Measurements from ENCODE around the gene CFAP74. TPM values are rescaled to one million over a fixed set of nuclear protein-coding genes. Genes with fewer than 3 reads are reported as not detected.

The CFAP74 gene
- total and polyA plus RNA-seq, 2 of the 4 experiments (the other 2 are of a cell fraction), result not detected

DNA sequence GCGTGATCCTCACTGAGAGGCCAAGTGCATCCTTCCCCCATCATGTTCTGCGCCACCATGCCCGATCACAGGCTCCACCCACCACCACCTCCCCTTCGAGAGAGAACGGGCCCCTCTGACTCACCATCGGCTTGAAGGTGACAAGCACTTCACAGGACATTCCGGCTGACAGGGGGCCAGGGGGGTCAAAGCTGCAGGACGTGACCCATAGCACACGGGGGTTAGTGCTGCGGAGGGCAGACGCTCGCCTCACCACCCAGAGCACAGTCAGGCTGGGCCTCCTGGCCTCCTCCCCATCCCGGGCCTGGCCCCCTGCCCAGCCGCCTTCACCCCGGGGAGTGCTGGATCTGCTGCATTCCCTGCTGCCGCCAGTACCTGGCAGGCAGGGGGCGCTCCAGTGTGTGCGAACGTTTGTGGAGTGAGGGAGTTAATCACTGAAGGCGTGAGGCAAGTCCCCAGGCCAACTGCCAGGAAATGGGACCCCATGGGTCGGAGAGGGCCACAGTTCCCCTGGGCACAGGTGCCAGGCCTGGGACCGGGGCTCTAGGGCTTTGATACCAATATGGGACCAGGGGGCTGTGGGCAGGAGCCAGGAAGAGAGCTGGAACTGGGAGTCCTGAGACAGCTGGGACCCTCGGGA lies 43.6 kb downstream of the CFAP74 start (continued):
- TF ChIP-seq, protein P1, sequence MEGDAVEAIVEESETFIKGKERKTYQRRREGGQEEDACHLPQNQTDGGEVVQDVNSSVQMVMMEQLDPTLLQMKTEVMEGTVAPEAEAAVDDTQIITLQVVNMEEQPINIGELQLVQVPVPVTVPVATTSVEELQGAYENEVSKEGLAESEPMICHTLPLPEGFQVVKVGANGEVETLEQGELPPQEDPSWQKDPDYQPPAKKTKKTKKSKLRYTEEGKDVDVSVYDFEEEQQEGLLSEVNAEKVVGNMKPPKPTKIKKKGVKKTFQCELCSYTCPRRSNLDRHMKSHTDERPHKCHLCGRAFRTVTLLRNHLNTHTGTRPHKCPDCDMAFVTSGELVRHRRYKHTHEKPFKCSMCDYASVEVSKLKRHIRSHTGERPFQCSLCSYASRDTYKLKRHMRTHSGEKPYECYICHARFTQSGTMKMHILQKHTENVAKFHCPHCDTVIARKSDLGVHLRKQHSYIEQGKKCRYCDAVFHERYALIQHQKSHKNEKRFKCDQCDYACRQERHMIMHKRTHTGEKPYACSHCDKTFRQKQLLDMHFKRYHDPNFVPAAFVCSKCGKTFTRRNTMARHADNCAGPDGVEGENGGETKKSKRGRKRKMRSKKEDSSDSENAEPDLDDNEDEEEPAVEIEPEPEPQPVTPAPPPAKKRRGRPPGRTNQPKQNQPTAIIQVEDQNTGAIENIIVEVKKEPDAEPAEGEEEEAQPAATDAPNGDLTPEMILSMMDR (conservative IDR thresholded peaks at IDR 0.05; ENCODE audit: low read depth, low read length), result peak; percentile 66
- peak; percentile 36; the same call in 1 of the 2 replicates for TF ChIP-seq MAZ (IDR thresholded peaks at IDR 0.05; ENCODE audit: borderline replicate concordance, low read depth, low read length)
- no peak for TF ChIP-seq NFE2L2 (IDR thresholded peaks at IDR 0.05; ENCODE audit: low read depth, low read length)

DNA sequence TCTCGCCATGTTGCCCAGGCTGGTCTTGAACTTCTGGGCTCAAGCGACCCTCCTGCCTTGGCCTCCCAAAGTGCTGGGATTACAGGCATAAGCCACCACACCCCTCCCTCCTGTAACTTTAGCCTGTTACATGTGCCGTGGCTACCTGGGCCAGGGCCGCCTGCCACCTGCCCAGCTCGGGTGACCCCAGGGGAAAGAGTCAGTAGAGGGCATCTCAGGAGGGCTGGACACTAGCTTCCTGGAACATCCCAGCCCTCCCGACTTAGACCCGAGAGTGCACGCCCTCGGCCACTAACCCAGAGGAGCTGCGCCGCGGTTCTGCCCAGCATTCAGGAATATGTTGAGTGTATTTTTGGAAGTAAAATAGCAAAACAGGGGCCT lies 44.1 kb downstream of the CFAP74 start:
- Histone ChIP-seq H4K5ac (ENCODE audit: low read depth, low read length) (no peak overlapping the region), H3K23ac (ENCODE audit: low read depth, low read length) (no peak overlapping the region), H3K18ac (ENCODE audit: low read depth, low read length) (no peak overlapping the region), H2BK20ac (ENCODE audit: low read depth, low read length) (no peak overlapping the region), H4K8ac (ENCODE audit: low read depth in 2 of 2, low read length in 2 of 2) (no peak overlapping the region), H2BK15ac (ENCODE audit: low read depth, low read length) (no peak overlapping the region), H3K36me3 (ENCODE audit: control insufficient read depth, insufficient read depth, low read length) (no peaks in the 10 kb centered on the region), H4K91ac (ENCODE audit: insufficient read depth, low read depth, low read length) (no peak overlapping the region), H3K4me1 (ENCODE audit: control insufficient read depth, insufficient read depth, low read length) (peaks cover 2% of the 10 kb centered on the region; the same call in 1 of the 2 replicates), H3K9me1 (ENCODE audit: insufficient read depth, low read length) (no peaks in the 10 kb centered on the region), H2AK5ac (ENCODE audit: low read depth, low read length) (no peak overlapping the region), H3K4me3 (ENCODE audit: insufficient read depth, low read depth, low read length) (no peak overlapping the region), H3K27ac (ENCODE audit: insufficient read depth, low read length) (no peak overlapping the region), H3K79me1 (ENCODE audit: low read depth in 1 of 2, low read length in 2 of 2) (no peaks in the 10 kb centered on the region), H4K20me1 (ENCODE audit: insufficient read depth, low read length) (no peaks in the 10 kb centered on the region), H2AK9ac (replicated peaks; ENCODE audit: low read depth, low read length, poor library complexity) (no peak overlapping the region), H3K56ac (ENCODE audit: extremely low read depth, insufficient read depth, low read length) (no peak overlapping the region), H3K9ac (ENCODE audit: low read depth, low read length) (no peak overlapping the region), H3K14ac (replicated peaks; ENCODE audit: low read depth, low read length) (no peak overlapping the region), H2BK120ac (ENCODE audit: low read depth, low read length) (no peak overlapping the region), H2BK5ac (ENCODE audit: low read depth, low read length, poor library complexity, severe bottlenecking) (no peak overlapping the region), H3K9me3 (ENCODE audit: control insufficient read depth, insufficient read depth, low read length) (no peaks in the 10 kb centered on the region), H2AFZ (replicated peaks; ENCODE audit: low read length, poor library complexity) (no peak overlapping the region), H3K4ac (ENCODE audit: low read depth, low read length) (no peak overlapping the region), H3K4me2 (ENCODE audit: low read depth, low read length) (no peak overlapping the region), H3K27me3 (ENCODE audit: control insufficient read depth, insufficient read depth, low read length) (peaks cover 35% of the 10 kb centered on the region)
- ATAC-seq (ENCODE audit: low read depth) (no peak), DNase-seq (no peak)
- in situ Hi-C loops (cut with MboI; ENCODE audit: low sequenced_read_pairs) (loop anchor here (10.0 to 25.0 kb wide), 2 partner anchors 85 to 403 kb away; no protein-coding TSS in a partner anchor), intact Hi-C loops (cut with micrococcal nuclease) (no loop called here), dilution Hi-C loops (cut with HindIII; ENCODE audit: low sequenced_read_pairs, unreplicated experiment) (no loop called here)
- no TSS peak for BruUV-seq (replicated peaks)
- ChIA-PET POLR2A (ENCODE audit: unreplicated experiment) (no interaction called here), CTCF (interaction anchor here (1.2 kb wide), 1 partner anchor 85 kb away, joined by 4 read pairs; no protein-coding TSS in a partner anchor)
- no CpG with 5 or more reads among the region's 12 CpGs for WGBS, 2 experiments (ENCODE audit: extremely low coverage in 2 of 2, insufficient read length in 1 of 2)
- no peak for TF ChIP-seq POLR2A (IDR thresholded peaks at IDR 0.05; ENCODE audit: low read depth, low read length)
- TF ChIP-seq MAFK (IDR thresholded peaks at IDR 0.05; ENCODE audit: low read depth, low read length), result no peak
- no peak for TF ChIP-seq CEBPB (IDR thresholded peaks at IDR 0.05; ENCODE audit: low read depth, low read length)
- TF ChIP-seq, protein P1 (conservative IDR thresholded peaks at IDR 0.05; ENCODE audit: low read depth, low read length), result no peak
- TF ChIP-seq RAD21 (IDR thresholded peaks at IDR 0.05; ENCODE audit: low read length), result no peak
- no peak for TF ChIP-seq BHLHE40 (IDR thresholded peaks at IDR 0.05; ENCODE audit: low read depth, low read length)
- TF ChIP-seq SMC3 (IDR thresholded peaks at IDR 0.05; ENCODE audit: low read depth, low read length), result no peak
- no peak for TF ChIP-seq ELK1 (IDR thresholded peaks at IDR 0.05; ENCODE audit: borderline replicate concordance, low read depth, low read length)
- TF ChIP-seq CHD1 (IDR thresholded peaks at IDR 0.05; ENCODE audit: low read depth, low read length), result no peak
